Raji (cell line): Measurements from ENCODE around the gene SYNGR4.

ENCODE experiments used
- POLR2A ChIP-seq: IDR thresholded peaks from 2 replicates; pipeline ENCODE4 v1.6.1; 2011; ENCODE audit warnings: low read depth, low read length, control low read depth; ENCODE audit not compliant: insufficient read depth

SYNGR4 gene, protein sequence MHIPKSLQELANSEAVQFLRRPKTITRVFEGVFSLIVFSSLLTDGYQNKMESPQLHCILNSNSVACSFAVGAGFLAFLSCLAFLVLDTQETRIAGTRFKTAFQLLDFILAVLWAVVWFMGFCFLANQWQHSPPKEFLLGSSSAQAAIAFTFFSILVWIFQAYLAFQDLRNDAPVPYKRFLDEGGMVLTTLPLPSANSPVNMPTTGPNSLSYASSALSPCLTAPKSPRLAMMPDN

DNA sequence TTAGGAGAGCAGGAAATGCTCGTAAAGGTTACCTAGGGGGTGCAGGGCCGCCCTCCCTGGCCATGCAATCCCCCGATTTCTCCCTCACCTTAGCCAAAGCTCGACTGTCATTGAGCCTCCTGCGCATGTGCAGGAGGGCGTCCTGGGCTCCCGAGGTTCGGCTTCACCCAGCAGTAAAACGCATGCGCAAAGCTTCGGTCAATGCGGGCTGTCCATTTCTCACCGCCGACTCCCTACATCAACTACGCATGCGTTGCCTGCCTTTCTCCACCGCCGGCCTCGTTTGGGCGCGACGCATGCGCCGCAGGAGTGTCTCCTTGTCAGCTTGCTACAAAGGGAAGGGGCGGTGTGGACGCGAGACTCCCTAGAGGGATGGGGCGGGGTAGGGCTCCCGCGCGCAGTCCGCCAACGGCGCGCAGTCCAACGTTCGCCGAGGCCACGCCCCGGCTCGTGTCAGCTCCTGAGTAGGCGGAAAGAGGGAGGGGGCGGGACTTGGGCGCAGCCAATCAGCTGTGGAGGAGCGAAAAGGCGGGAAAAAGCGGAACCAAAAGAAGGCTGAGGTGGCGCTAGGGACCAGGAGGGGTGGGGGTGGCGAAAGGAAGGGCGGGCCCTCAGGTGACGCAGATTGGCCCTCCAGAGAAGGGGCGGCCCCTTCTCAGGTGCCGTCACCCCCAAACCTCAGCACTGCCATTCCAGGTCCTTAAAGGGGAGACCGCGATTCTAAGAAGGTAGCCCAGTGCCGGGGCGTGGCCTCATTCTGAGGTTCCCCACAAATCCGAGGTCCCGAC is at the start of gene SYNGR4, which contains the start of gene TMEM143:
Gene SYNGR4, plus strand, starts transcription at position 558 of the 788 bp plus-strand sequence. CDS start 1,476 bp downstream, outside the sequence.
Gene TMEM143, minus strand, starts transcription at position 131 of the 788 bp plus-strand sequence. Its CDS starts 20 bp downstream, at position 111.
- TF ChIP-seq POLR2A = peak; percentile 89

DNA sequence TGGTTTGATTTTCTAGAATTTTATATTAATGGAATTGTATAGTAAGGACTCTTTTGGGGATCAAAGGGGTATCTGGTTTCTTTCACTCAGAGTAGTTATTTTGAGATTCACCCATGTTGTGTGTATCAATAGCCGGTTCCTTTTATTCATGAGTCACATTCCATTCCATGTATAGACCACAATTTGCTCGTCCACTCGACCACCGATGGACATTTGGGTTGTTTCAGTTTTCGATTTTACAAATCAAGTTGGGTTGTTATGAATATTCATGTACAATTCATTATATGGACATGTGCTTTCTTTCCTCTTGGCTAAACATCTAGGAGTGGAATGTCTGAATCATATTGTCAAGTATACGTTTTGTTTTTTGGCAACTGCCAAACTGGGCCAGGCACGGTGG is 48.5 kb upstream of the SYNGR4 start:
- no peak for TF ChIP-seq POLR2A

DNA sequence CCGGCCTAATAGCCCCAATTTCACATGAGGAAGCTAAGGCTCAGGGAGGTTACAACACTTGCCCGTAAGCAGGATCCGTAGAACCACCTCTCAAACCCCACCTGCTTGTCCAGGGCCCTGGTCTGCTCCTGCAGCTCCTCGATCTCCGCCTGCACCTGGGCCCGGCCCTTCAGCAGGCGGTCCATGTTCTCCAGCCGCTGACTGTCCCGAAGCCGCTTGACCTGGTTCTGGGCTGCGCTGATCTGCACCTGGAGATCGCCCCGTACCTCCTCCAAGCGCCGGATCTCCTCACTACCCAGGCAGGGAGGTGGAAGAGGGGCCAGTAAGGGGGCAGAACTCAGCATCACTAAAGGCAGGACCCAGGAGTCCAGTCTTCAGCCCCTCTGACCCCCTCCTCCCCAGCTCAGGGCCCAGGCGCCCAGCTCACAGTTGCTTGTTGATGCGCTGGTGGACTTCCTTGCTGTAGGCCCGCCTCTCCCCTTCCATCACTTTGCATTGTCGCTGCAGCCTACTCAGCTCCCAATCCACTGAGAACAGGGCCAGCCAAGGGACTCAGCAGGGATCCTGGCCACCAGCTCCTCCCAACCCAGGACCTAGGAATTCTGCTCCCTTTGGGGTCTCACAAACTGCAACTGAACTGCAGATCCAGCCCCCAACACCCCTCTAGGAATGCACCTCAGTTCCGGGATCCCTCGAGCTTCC is 45.7 kb upstream of the SYNGR4 start:
- TF ChIP-seq POLR2A = no peak

DNA sequence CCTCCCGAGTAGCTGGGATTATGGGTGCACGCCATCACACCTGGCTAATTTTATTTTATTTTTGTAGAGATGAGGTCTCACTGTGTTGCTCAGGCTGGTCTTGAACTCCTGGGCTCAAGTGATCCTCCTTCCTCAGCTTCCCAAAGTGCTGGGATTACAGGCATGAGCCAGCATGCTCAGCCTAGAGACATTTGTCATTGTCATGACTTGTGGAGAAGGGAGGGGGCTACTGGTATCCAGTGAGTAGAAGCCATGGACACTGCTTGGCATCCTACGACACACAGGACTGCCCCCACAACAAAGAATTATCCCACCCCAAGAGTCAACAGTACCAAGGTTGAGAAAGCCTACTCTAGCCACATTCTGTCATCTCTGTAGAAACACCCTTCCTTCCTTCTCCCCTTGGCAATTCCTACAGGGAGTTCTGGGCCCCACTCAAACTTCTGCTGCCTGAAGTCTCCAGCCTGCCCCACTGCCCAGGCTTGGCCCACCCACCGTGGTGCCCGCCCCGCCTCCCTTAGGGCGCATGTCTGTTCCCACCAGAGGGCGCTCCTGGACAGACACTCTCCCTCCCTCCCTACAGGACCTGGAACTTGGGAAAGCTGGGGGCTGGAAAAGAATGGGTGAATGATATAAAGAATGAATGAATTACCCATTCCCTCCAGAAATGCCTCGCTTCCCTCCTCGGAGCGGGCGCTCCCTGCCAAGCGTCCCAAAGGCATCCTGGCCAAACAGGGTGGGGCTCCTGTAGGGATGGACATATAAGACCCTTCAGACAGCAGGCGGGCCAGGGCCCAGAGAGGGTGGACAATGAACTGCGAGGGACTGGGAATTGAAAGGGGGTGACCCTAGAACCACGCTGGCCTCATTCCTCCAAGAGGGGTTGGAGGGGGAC is 44.3 kb upstream of the SYNGR4 start:
- no peak for TF ChIP-seq POLR2A

DNA sequence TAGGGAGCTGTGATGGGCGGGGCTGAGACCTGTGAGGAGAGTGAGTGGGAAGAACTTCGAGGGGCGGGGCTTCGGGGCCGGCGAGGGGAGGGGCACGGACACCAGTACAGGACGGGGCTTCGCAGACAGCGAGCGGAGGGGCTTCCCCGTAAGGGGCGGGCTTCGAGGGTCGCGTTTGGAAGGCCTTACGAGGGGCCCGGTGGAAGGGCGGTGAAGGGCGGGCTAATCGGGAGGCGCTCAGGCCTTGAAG is 42.9 kb upstream of the SYNGR4 start:
- no peak; the same call in 1 of the 2 replicates for TF ChIP-seq POLR2A

DNA sequence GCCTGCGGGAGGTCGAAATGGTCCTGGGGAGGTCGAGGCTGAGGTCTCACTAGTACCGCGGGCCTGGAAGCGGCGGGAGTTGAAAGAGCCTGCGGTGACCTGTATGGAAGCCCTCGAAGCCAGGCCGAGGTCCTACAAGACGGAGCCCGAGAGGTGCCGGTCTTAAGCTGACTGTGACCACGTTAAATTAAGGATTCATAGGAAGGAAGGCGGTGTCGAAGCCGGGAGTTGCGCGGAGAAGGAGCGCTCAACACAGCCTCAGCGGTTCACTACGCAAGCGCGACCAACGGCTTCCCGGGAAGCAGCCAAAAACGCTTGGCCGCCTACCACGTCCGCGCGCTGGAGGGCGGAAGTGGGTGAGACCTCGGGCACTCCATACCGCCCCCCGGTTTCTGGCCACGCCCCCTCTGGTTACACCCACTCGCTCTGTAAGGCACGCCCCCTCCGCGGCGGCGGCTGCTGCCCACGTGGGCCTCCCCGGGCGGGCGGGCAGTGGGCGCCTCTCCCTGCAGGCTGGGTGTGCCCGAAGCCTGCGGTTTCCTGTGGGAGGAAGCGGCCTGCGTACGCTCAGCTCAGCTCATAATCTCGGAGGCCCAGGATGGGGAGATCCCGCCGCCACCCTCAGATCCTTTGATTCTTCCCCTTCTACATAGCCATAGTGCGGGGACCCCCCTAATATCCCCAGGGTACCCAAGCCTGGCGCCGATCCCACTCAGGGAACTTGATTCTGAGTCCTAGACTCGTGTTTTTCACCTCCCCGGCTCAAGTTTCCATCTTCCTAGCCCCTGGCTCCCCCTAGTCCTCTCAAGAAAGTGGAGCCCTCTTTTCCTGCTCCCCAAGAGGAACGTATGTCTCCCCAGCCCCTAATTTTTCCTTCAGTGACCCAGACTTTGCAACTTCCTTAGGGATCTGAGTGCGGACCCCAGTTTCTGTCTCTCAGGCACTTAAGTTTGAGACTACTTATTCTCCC is 42.3 kb upstream of the SYNGR4 start:
- TF ChIP-seq POLR2A = peak; percentile 95

DNA sequence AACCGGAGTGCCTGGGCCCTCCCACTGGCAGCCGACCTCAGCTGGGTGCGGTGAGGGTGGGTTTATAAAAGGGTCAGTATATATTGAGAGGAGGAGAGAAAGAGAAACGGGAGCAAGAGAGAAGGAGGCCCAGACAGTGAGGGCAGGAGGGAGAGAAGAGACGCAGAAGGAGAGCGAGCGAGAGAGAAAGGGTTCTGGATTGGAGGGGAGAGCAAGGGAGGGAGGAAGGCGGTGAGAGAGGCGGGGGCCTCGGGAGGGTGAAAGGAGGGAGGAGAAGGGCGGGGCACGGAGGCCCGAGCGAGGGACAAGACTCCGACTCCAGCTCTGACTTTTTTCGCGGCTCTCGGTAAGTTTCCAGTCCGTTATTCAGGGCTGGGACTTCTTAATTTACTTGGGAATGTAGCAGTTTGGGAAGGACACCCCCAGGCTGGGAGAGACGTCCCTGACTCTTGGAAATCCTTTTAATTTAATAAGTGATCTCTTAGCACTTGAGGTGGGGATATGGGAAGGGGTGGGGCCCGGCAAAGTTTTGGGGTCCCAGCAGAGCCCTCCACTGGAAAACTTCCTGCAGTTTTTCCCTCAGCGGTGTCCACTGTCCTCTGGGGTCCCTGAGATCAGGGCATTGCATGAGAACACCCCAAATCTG is 38.8 kb upstream of the SYNGR4 start, which contains the start of gene EMP3:
Gene EMP3, plus strand, starts transcription at position 288 of the 646 bp plus-strand sequence. CDS start 1,293 bp downstream, outside the sequence.
- peak; percentile 51; the same call in 1 of the 2 replicates for TF ChIP-seq POLR2A

DNA sequence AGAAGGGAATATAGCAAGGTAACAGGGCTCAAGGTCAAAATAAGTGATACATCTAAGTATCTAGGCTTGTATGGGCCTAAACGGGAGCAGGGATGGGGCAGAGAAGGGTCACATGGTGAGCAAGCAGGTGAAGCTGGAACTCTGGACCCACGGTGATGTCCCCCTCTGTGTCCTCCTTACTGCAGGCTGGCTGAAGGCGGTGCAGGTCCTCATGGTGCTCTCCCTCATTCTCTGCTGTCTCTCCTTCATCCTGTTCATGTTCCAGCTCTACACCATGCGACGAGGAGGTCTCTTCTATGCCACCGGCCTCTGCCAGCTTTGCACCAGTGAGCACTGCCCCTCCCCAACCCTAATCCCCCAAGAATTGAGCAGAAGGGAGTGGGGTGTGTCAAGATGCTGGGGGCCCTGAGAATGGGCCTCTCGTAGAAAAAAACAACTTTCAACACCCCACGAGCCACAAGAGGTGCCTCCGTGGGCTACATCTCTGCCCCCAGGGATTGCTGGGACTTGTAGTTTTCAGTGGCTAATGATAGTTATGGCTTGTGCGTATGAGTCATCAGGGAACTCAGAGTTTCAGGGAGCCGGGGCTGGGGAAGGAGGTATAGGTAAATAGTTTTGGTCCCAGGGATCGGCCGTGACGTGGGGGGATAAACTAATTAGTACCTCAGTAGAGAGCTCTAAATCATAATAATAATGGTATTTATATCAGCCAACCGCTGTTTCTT is 34.8 kb upstream of the SYNGR4 start:
- peak; percentile 58 for TF ChIP-seq POLR2A

DNA sequence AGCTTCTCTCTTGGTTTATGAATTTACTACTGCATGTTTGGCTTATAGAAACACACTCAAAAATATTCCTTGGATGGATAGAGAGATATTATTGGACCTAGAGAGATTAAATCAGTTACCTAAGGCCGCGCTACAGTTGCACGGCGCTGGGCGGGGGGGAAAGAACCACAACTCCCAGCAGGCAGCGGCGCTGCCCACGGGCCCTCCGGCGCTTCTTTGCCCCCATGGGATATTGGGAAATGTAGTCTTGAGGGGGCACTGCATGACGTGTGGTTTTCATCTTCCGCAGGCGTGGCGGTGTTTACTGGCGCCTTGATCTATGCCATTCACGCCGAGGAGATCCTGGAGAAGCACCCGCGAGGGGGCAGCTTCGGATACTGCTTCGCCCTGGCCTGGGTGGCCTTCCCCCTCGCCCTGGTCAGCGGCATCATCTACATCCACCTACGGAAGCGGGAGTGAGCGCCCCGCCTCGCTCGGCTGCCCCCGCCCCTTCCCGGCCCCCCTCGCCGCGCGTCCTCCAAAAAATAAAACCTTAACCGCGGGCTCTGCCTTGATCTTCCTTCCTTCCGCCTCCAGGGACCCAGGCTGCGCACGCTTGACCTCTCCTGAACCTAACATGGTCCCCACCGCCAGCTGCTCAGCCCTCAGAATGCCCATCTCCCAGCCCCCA is 34.0 kb upstream of the SYNGR4 start:
- peak; percentile 85 for TF ChIP-seq POLR2A

DNA sequence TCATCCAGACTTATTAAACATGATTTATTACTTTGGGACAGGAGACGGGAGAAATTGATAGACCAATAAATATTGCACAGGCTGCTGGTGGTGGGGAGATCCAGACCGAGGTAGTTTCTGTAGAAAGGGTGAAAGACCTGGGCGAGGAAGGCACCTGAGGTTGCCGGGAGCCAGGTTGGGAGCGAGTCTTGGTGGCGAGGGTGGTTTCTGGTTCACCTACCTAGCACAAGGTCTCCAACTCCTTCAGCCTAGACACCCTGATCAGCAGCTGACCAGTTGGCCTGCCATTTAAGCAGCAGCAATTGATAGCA is 31.9 kb upstream of the SYNGR4 start:
- no peak for TF ChIP-seq POLR2A

DNA sequence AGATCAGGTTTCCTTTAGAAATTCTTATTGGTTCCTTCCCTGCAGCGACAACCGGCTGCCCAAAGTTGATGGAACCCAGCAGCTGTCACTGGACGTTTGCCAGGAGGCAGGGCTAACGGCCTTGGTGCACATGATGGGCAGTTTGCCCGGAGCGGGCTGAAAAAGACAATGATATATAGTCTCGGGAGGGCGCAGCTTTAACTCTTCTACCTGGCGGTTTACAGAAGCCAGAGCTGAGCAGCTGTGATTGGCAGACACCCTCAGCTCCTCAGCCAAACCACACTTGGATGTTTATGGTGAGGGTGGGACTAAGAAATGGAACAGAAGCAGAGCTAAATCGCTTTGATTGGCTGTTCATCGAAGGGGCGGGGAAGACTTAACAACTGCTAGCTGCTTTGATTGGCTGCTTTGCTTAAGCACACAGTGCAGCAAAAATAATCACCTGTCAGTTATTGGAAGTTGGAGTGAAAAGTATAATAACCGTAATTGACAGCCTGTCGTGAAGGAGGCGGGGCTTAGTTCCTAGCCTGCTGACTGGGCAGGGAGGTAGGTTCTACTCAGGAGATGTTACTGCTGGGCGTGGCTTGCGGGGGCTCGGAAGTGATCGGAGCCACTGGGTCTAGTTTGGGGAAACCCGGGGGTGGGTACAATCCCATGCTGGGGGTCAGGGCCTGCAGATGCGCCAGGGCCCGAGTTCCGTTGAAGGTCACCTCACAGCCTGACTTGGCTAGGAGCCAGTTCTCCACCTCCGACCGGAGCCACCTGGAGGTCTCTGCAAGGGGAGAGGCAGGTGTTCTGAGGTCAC is 31.3 kb upstream of the SYNGR4 start:
- TF ChIP-seq POLR2A = peak; percentile 58
